GM23248 (cell line): ENCODE measurements around the gene C20orf144.

Experiments
- EZH2 ChIP-seq: fragments of 200-600 bp; sonication (generic); IDR thresholded peaks from 2 replicates; pipeline ENCODE4 v1.6.1; 2018; ENCODE audit warnings: antibody characterized with exemption, mild to moderate bottlenecking; ENCODE audit not compliant: insufficient read depth, poor library complexity, severe bottlenecking
- EZH2phosphoT487 ChIP-seq: fragments of 200-600 bp; sonication (generic); IDR thresholded peaks from 2 replicates; pipeline ENCODE4 v1.6.1; 2018; ENCODE audit warnings: antibody characterized with exemption, moderate library complexity, mild to moderate bottlenecking, low read depth; ENCODE audit not compliant: insufficient read depth

GRCh38 chr20:33677991-33678702 lies 16.0 kb downstream of the C20orf144 start:
- TF ChIP-seq EZH2phosphoT487 = no peak
- TF ChIP-seq EZH2 = no peak
